ENCODE results near the gene ABCB11. TPM values are rescaled to one million over a fixed set of nuclear protein-coding genes. Genes with fewer than 3 reads are reported as not detected.

Gene ABCB11
- total and polyA plus RNA-seq, 9 of the 15 experiments (the other 6 are each of a cell fraction or from before 2014, with no cell fraction given), result 0.04 to 0.51 (median 0.10) TPM; not detected in 1

GRCh38 chr2:168935810-168936581 is 95.1 kb downstream of the ABCB11 start (continued):
- no peak for TF ChIP-seq HDGF (IDR thresholded peaks at IDR 0.05)
- TF ChIP-seq PHTF2 (CRISPR knock-in tag; IDR thresholded peaks at IDR 0.05), result 0 out of 2 replicates have a peak, but pooled peaks have one; percentile 30
- TF ChIP-seq KAT8 (IDR thresholded peaks at IDR 0.05; ENCODE audit: low read depth), result no peak
- no peak for TF ChIP-seq ZNF146 (CRISPR knock-in tag; IDR thresholded peaks at IDR 0.05; ENCODE audit: unreplicated experiment)
- TF ChIP-seq ZSCAN32 (CRISPR knock-in tag; IDR thresholded peaks at IDR 0.05), result no peak; the same call in 1 of the 2 replicates
- peak; percentile 57; the same call in 1 of the 2 replicates for TF ChIP-seq KLF1 (tag; IDR thresholded peaks at IDR 0.05)
- peak; percentile 90 for TF ChIP-seq RBBP5 (IDR thresholded peaks at IDR 0.05; ENCODE audit: borderline replicate concordance, insufficient read depth, low read length, poor library complexity, severe bottlenecking)
- peak; percentile 99 for TF ChIP-seq LEF1 (IDR thresholded peaks at IDR 0.05)
- no peak; a peak in 2 of 4 replicates for TF ChIP-seq SRF (CRISPR knock-in tag; IDR thresholded peaks at IDR 0.05)
- peak; percentile 44; the same call in 1 of the 2 replicates for TF ChIP-seq ZNF324 (CRISPR knock-in tag; IDR thresholded peaks at IDR 0.05)
- TF ChIP-seq HIVEP1 (CRISPR knock-in tag; IDR thresholded peaks at IDR 0.05), result peak; percentile 32; the same call in 1 of the 2 replicates
- TF ChIP-seq POLR2H (tag; IDR thresholded peaks at IDR 0.05; ENCODE audit: low read depth), result peak; percentile 68; the same call in 1 of the 2 replicates
- TF ChIP-seq SMARCE1 (IDR thresholded peaks at IDR 0.05), result peak; percentile 100
- TF ChIP-seq CBX3 (IDR thresholded peaks at IDR 0.05; ENCODE audit: borderline replicate concordance in 1 of 2, low read length in 2 of 2), result peak in 1 of 2 experiments; percentile 94; a peak in 2 of 3 replicates
- no peak for TF ChIP-seq SMC3 (conservative IDR thresholded peaks at IDR 0.05; ENCODE audit: insufficient read depth, low read depth, low read length)
- no peak for TF ChIP-seq SAFB2 (IDR thresholded peaks at IDR 0.05; ENCODE audit: borderline replicate concordance, low read depth, low read length, severe bottlenecking)
- TF ChIP-seq ZNF274 (IDR thresholded peaks at IDR 0.05; ENCODE audit: borderline replicate concordance, low read depth, low read length), result peak; percentile 70; the same call in 1 of the 2 replicates
- peak; percentile 98 for TF ChIP-seq ELF4 (CRISPR knock-in tag; IDR thresholded peaks at IDR 0.05)
- peak; percentile 80 for TF ChIP-seq BHLHE40 (IDR thresholded peaks at IDR 0.05; ENCODE audit: low read length)
- no peak for TF ChIP-seq CBX8 (IDR thresholded peaks at IDR 0.05; ENCODE audit: borderline replicate concordance, extremely low read depth, low read depth, low read length, poor library complexity, severe bottlenecking)
- 0 out of 2 replicates have a peak, but pooled peaks have one; percentile 37 for TF ChIP-seq ZNF384 (IDR thresholded peaks at IDR 0.05; ENCODE audit: low read depth, low read length)
- peak; percentile 100 for TF ChIP-seq SMARCA4 (IDR thresholded peaks at IDR 0.05)
- peak; percentile 71; the same call in 1 of the 2 replicates for TF ChIP-seq TCFL5 (CRISPR knock-in tag; conservative IDR thresholded peaks at IDR 0.05)
- no peak for TF ChIP-seq SAFB (IDR thresholded peaks at IDR 0.05; ENCODE audit: borderline replicate concordance, low read depth, low read length)
- TF ChIP-seq ZNF609 (CRISPR knock-in tag; IDR thresholded peaks at IDR 0.05; ENCODE audit: borderline replicate concordance), result peak; percentile 95; the same call in 1 of the 2 replicates
